Adrenal gland (tissue), 12 donors: ENCODE data around the gene BPIFB6. TPM values are rescaled to one million over a fixed set of nuclear protein-coding genes. Genes with fewer than 3 reads are reported as not detected.

Source experiments
- DNase-seq, 7 donors: peaks; one replicate each; pipeline ENCODE4 v3.0.0-alpha.2; 2019 to 2020
- H3K27ac ChIP-seq, 5 donors: fragments of 200-600 bp; sonication (generic) in 4 of 5; 1 replicate in 3 of 5; 2 replicates in 2 of 5; pipeline versions ENCODE4 v1.5.1 to v1.8.0; 2016 to 2020; ENCODE audit warnings: mild to moderate bottlenecking in 1 of 5
- H3K27me3 ChIP-seq: fragments of 200-600 bp; 2 replicates; pipeline ENCODE4 v1.8.0; 2021
- H3K36me3 ChIP-seq, 2 donors: fragments of 200-600 bp; replicated peaks in 1 of 2; 1 replicate in 1 of 2; 2 replicates in 1 of 2; pipeline versions ENCODE4 v1.5.1 to v1.8.0; 2018 to 2022
- H3K4me1 ChIP-seq, 2 donors: fragments of 200-600 bp; replicated peaks in 1 of 2; 1 replicate in 1 of 2; 2 replicates in 1 of 2; pipeline versions ENCODE4 v1.5.1 to v1.8.0; 2018 to 2021
- H3K4me3 ChIP-seq, 4 donors: fragments of 200-600 bp; sonication (generic) in 3 of 4; one replicate each; pipeline ENCODE4 v1.5.1; 2016 to 2018
- H3K9me3 ChIP-seq, 3 donors: fragments of 200-600 bp; sonication (generic) in 1 of 3; replicated peaks in 1 of 3; 1 replicate in 2 of 3; 2 replicates in 1 of 3; pipeline versions ENCODE4 v1.5.1 to v1.8.0; 2016 to 2021
- CTCF ChIP-seq, 6 experiments: fragments of 450-650 bp in 4 of 6; fragments of 200-600 bp in 2 of 6; sonication (generic) in 1 of 6; IDR thresholded peaks; 1 replicate in 5 of 6; 2 replicates in 1 of 6; pipeline versions ENCODE4 v1.5.1 to v1.8.0; 2016 to 2021; ENCODE audit warnings: antibody characterized with exemption in 6 of 6, mild to moderate bottlenecking in 2 of 6, moderate library complexity in 1 of 6
- POLR2A ChIP-seq, 2 donors: fragments of 450-650 bp; IDR thresholded peaks; one replicate each; pipeline ENCODE4 v1.6.1; 2017; ENCODE audit warnings: antibody characterized with exemption in 2 of 2, mild to moderate bottlenecking in 2 of 2, moderate library complexity in 1 of 2
- WGBS, 4 donors: extraction: QIAGEN DNeasy Blood & Tissue Kit in 2 of 4; methylation state at CpG; one replicate each; pipeline versions ENCODE4 v1.1.5 to v1.1.7; 2013 to 2017; 5-methylcytosine and 5-hydroxymethylcytosine counted together
- intact Hi-C, 2 donors: fragments of 100-400 bp; cut with DNase I; formaldehyde crosslinking; loops; one replicate each; pipeline versions ENCODE4 v1.14.1 to v1.15.0; 2022 to 2023
- polyA plus RNA-seq, 3 donors: library from polyadenylated mRNA; stranded (reverse); fragments of 200-250 nt in 2 of 3; fragments of 350-450 nt in 1 of 3; fragmentation: Illumina TruSeq in 1 of 3; extraction: RNeasy Lipid Tissue Mini Kit (QIAGEN cat#74804) in 1 of 3; gene quantifications; one replicate each; pipeline ENCODE4 v1.2.3, GENCODE V29; 2013 to 2014
- total RNA-seq, 9 donors: library from RNA; depleted of rRNA in 4 of 9; stranded (reverse); fragments of >200 nt in 4 of 9; fragments of 120-200 nt in 1 of 9; fragmentation: NEBNext Ultra II Directional in 1 of 9; extraction: Animal tissue kit (Norgen Biotek cat#: 25700) in 1 of 9; gene quantifications; one replicate each; pipeline versions ENCODE4 v1.1.0 to v1.2.4, GENCODE V29; 2013 to 2023
- donor health status: healthy with polysubstance abuse.
- donor health status: Bipolar disorder and iron deficiency.
- donor health status: DM: yes; HTN: yes; CAD: no.
- donor health status: DM: no; HTN: no; CAD: no.
- donor health status: DM: no; HTN: no; CAD: no.
- donor health status: DM: yes; HTN: yes; CAD: no.

Gene BPIFB6
- total and polyA plus RNA-seq, 12 donors: not detected

- DNase-seq: no peak
- Histone ChIP-seq H3K9me3 (no peaks in the 10 kb centered on the region), H3K36me3 (no peaks in the 10 kb centered on the region), H3K27me3 (peaks cover 7% of the 10 kb centered on the region), H3K27ac (no peak overlapping the region), H3K4me1 (no peaks in the 10 kb centered on the region), H3K4me3 (no peak overlapping the region)
- intact Hi-C loops: no loop called here
- WGBS, 4 donors: 67 to 82% (median 72%) methylated on average over 7 of the region's 7 CpGs
- TF ChIP-seq POLR2A (IDR thresholded peaks at IDR 0.05) (no peak), CTCF (IDR thresholded peaks at IDR 0.05) (no peak)
Observed at GRCh38 chr20:33017542-33017941, 13.9 kb upstream of the BPIFB6 start.

DNA sequence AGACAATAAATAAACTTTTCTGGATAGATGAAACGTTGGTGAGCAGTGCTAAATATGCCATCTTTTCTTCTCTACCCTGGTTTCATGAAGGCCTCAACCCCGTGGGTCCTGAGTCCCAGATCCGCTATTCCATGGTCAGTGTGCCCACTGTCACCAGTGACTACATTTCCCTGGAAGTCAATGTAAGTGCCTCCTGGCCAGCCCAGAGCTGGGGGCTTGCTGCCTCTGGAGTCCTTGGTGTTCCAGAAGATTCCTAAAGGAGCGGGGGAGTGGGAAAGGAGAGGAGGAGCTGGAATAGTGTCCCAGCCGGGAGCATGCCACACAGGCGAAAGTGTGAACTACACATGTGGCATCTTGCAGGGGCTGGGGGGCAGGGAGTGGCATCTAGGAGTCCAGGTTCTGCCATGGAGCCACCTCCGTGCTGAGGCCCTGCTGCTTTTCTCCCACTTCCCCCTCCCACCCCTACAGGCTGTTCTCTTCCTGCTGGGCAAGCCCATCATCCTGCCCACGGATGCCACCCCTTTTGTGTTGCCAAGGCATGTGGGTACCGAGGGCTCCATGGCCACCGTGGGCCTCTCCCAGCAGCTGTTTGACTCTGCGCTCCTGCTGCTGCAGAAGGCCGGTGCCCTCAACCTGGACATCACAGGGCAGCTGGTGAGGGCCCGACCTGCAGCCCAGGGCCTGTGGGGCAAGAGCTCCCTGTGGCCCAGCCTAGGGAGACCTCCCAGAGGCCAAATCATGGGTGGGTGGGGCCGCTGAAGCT, 13.1 kb upstream of the BPIFB6 start:
- TF ChIP-seq POLR2A (IDR thresholded peaks at IDR 0.05): no peak
- no peak for TF ChIP-seq CTCF (IDR thresholded peaks at IDR 0.05)
- H3K4me3 ChIP-seq: no peak overlapping the region
- WGBS, 4 donors: 64 to 77% (median 73%) methylated on average over 10 to 14 of the region's 14 CpGs
- H3K27ac ChIP-seq: no peak overlapping the region
- peaks cover 4% of the 10 kb centered on the region for H3K27me3 ChIP-seq
- H3K9me3 ChIP-seq: no peaks in the 10 kb centered on the region
- no peaks in the 10 kb centered on the region for H3K36me3 ChIP-seq
- intact Hi-C loops: no loop called here
- DNase-seq: no peak
- no peaks in the 10 kb centered on the region for H3K4me1 ChIP-seq

GRCh38 chr20:33019465-33020277, 11.8 kb upstream of the BPIFB6 start:
- WGBS, 4 donors: 90 to 93% (median 91%) methylated on average over 18 to 23 of the region's 23 CpGs
- no peak overlapping the region for H3K27ac ChIP-seq
- no peak for DNase-seq
- TF ChIP-seq POLR2A (IDR thresholded peaks at IDR 0.05): no peak
- TF ChIP-seq CTCF (IDR thresholded peaks at IDR 0.05): no peak
- no peaks in the 10 kb centered on the region for H3K27me3 ChIP-seq
- intact Hi-C loops: no loop called here
- H3K36me3 ChIP-seq: no peaks in the 10 kb centered on the region
- H3K9me3 ChIP-seq: no peaks in the 10 kb centered on the region
- no peak overlapping the region for H3K4me3 ChIP-seq
- H3K4me1 ChIP-seq: no peaks in the 10 kb centered on the region

DNA sequence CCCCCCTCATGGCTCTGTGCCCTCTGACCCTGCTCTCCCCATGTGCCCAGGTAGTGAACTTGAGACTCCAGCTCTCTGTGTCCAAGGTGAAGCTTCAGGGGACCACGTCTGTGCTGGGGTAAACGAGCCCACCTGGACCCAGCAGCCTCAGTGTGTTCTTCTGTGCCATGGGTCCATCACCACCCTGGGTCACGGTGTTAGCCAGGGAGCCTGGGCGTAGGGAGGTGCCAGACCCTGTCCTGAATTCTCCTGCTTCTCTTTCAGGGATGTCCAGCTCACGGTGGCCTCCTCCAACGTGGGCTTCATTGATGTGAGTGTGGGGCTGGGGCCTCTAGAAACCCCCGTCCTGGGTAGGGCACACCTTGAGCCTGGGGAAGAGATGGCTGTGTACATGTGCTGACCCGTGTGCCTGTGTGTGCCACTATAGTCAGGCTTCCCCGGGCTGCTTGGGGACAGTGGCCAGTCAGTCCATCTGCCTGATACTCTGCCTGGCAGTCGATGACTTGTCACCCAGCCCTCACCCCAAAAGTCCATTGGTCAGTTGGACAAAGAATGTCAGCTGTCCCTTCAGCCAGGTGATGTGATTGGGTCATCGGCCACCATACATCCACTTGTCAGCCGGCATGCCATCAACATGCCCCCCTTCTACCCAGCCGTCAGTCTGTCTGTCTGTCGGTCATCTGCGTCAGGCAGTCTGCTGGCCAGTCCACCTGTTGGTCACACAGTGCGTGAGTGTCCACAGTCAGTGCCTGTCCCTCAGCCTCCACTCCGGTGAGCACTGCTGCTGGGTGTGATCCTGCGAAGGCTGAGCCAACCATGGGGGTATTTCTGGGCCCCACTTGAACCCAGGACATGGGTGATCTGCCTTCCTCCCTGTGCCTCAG, 10.9 kb upstream of the BPIFB6 start:
- H3K4me1 ChIP-seq: no peaks in the 10 kb centered on the region
- WGBS, 4 donors: 80 to 93% (median 84%) methylated on average over 9 to 18 of the region's 18 CpGs
- H3K36me3 ChIP-seq: no peaks in the 10 kb centered on the region
- DNase-seq: no peak
- no peaks in the 10 kb centered on the region for H3K9me3 ChIP-seq
- no peak overlapping the region for H3K4me3 ChIP-seq
- intact Hi-C loops: no loop called here
- H3K27me3 ChIP-seq: no peaks in the 10 kb centered on the region
- H3K27ac ChIP-seq: no peak overlapping the region
- TF ChIP-seq POLR2A (IDR thresholded peaks at IDR 0.05) (no peak), CTCF (IDR thresholded peaks at IDR 0.05) (no peak)
